Activated T-cell treated with anti-CD3 and anti-CD28 coated beads, Interleukin-2, amount 50 U/mL, for 72 hours (primary cell): ENCODE data around the gene NUMB. TPM values are rescaled to one million over a fixed set of nuclear protein-coding genes. Genes with fewer than 3 reads are reported as not detected.

ENCODE experiments used
- ATAC-seq, 2 donors: fragments of 150-1000 bp; cut with Tn5 transposase; replicated peaks in 1 of 2; 2 replicates each; pipeline ENCODE4 v1.10.0; 2021; ENCODE audit warnings: moderate library complexity in 2 of 2, mild to moderate bottlenecking in 1 of 2
- DNase-seq, 2 donors: peaks; one replicate each; pipeline ENCODE4 v3.0.0; 2021 to 2022; ENCODE audit warnings: mixed read lengths in 1 of 2
- H3K27ac Mint-ChIP-seq: one replicate; pipeline ENCODE4 v1.8.0; 2022; ENCODE audit warnings: mild to moderate bottlenecking, moderate library complexity, mixed read lengths
- H3K27me3 Mint-ChIP-seq: one replicate; pipeline ENCODE4 v1.8.0; 2022; ENCODE audit warnings: low read depth, mixed read lengths
- H3K36me3 Mint-ChIP-seq, 2 donors: one replicate each; pipeline ENCODE4 v1.8.0; 2022; ENCODE audit warnings: mixed read lengths in 2 of 2, mild to moderate bottlenecking in 1 of 2; ENCODE audit not compliant: insufficient read depth in 2 of 2
- H3K4me1 Mint-ChIP-seq: one replicate; pipeline ENCODE4 v1.8.0; 2022; ENCODE audit warnings: low read depth, mixed read lengths
- H3K4me3 Mint-ChIP-seq, 2 donors: one replicate each; pipeline ENCODE4 v1.8.0; 2022; ENCODE audit warnings: mild to moderate bottlenecking in 2 of 2, mixed read lengths in 2 of 2, moderate library complexity in 2 of 2
- H3K9me3 Mint-ChIP-seq, 2 donors: one replicate each; pipeline ENCODE4 v1.8.0; 2022; ENCODE audit warnings: mixed read lengths in 2 of 2
- total RNA-seq, 2 donors: library from RNA; stranded (reverse); gene quantifications; one replicate each; pipeline ENCODE4 v1.2.3, GENCODE V29; 2022

NUMB gene
- total RNA-seq, 2 donors from 2014 or later, result 63.4 to 66.3 TPM

GRCh38 chr14:73474952-73475351 lies 16.6 kb upstream of the NUMB start:
- Mint-ChIP-seq H3K4me1 (peaks cover 5% of the 10 kb centered on the region), H3K4me3 (no peak overlapping the region), H3K27me3 (peaks cover 4% of the 10 kb centered on the region)

GRCh38 chr14:73472185-73473114 lies 14.1 kb upstream of the NUMB start:
- DNase-seq (no peak), ATAC-seq (peak; percentile 9 to 23)
- Mint-ChIP-seq H3K9me3 (no peaks in the 10 kb centered on the region), H3K27me3 (peaks cover 4% of the 10 kb centered on the region), H3K36me3 (no peaks in the 10 kb centered on the region), H3K4me3 (no peak overlapping the region), H3K4me1 (peaks cover 20% of the 10 kb centered on the region), H3K27ac (no peak overlapping the region)

More at GRCh38 chr14:73474952-73475351, 16.6 kb upstream of the NUMB start:
- H3K27ac Mint-ChIP-seq, result no peak overlapping the region
- ATAC-seq (no peak), DNase-seq (no peak)
- H3K9me3 Mint-ChIP-seq, result no peaks in the 10 kb centered on the region
- H3K36me3 Mint-ChIP-seq, result no peaks in the 10 kb centered on the region

DNA sequence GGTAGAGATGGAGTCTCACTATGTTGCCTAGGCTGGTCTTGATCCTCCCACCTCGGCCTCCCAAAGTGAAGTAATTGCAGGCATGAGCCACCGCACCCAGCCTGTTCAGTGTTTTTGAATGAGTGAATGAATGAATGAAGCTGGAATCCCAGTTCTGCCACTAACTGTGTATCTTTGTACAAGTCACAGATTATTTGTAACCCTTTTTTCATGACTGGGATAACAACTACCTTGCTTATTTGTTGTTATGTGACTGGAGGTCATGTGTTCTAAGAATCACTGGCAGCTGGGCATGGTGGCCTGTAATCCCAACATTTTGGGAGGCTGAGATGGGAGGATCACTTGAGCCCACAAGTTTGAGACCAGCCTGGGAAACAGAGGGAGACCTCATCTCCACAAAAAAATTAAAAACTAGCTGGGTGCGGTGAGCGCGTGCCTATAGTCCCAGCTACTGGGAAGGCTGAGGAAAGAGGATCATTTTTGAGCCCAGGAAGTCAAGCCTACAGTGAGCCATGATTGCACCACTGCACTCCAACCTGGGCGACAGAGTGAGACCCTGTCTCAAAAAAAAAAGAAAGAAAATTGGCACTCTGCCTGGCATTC lies 13.3 kb upstream of the NUMB start:
- no peaks in the 10 kb centered on the region for H3K36me3 Mint-ChIP-seq
- H3K27me3 Mint-ChIP-seq, result peaks cover 4% of the 10 kb centered on the region
- no peak overlapping the region for H3K4me3 Mint-ChIP-seq
- ATAC-seq (no peak), DNase-seq (no peak)
- H3K27ac Mint-ChIP-seq, result no peak overlapping the region
- peaks cover 28% of the 10 kb centered on the region for H3K4me1 Mint-ChIP-seq
- no peaks in the 10 kb centered on the region for H3K9me3 Mint-ChIP-seq

- H3K27ac Mint-ChIP-seq, result no peak overlapping the region
- no peak overlapping the region for H3K4me3 Mint-ChIP-seq
- DNase-seq, result no peak
- peaks cover 52% of the 10 kb centered on the region for H3K4me1 Mint-ChIP-seq
- H3K9me3 Mint-ChIP-seq, result no peaks in the 10 kb centered on the region
- H3K27me3 Mint-ChIP-seq, result no peaks in the 10 kb centered on the region
- ATAC-seq, result no peak
- no peaks in the 10 kb centered on the region for H3K36me3 Mint-ChIP-seq
Measured at GRCh38 chr14:73468828-73469375, 10.6 kb upstream of the NUMB start.

DNA sequence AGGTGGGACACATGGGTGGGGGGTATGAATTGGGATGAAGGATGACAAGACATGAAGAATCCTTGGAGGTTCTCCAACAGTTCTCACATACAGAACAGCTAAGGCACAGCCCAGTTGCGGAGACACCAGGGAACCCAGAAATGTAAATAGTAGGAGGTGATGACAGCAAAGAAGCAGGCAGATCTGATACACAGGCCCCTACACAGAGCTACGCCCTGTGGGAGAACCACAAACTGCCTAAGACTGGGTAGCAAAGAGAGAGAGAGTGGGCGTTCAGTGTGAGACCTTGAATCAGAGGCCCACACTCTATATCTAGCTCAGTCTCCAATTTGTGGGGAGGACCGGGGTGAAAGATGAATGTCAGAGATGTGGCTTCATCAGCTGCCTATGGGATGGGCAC lies 9.5 kb upstream of the NUMB start:
- no peaks in the 10 kb centered on the region for H3K9me3 Mint-ChIP-seq
- DNase-seq, result peak; percentile 66 to 72
- peak overlapping the region; percentile 95 for H3K27ac Mint-ChIP-seq
- H3K27me3 Mint-ChIP-seq, result no peaks in the 10 kb centered on the region
- peak; percentile 80 to 83 for ATAC-seq
- peak overlapping the region; percentile 74 to 83 for H3K4me3 Mint-ChIP-seq
- peaks cover 62% of the 10 kb centered on the region for H3K4me1 Mint-ChIP-seq
- H3K36me3 Mint-ChIP-seq, result peaks cover 0 to 2% of the 10 kb centered on the region in 2 donors

GRCh38 chr14:73467377-73467776 lies 9.0 kb upstream of the NUMB start:
- Mint-ChIP-seq H3K36me3 (peaks cover 0 to 2% of the 10 kb centered on the region in 2 donors), H3K4me3 (peak overlapping the region; percentile 74 to 83), H3K4me1 (peaks cover 67% of the 10 kb centered on the region), H3K27me3 (no peaks in the 10 kb centered on the region), H3K27ac (peak overlapping the region; percentile 95), H3K9me3 (no peaks in the 10 kb centered on the region)
- peak; percentile 61 to 69 for ATAC-seq
- peak; percentile 79 to 81 for DNase-seq

- Mint-ChIP-seq H3K4me3 (peak overlapping the region; percentile 74 to 83), H3K4me1 (peaks cover 70% of the 10 kb centered on the region)
- no peak for ATAC-seq
Measured at GRCh38 chr14:73466861-73467260, 8.5 kb upstream of the NUMB start.

GRCh38 chr14:73465823-73466532 lies 7.6 kb upstream of the NUMB start:
- Mint-ChIP-seq H3K9me3 (no peaks in the 10 kb centered on the region), H3K27ac (peak overlapping the region; percentile 41), H3K4me1 (peaks cover 69% of the 10 kb centered on the region), H3K27me3 (no peaks in the 10 kb centered on the region), H3K36me3 (peaks cover 0 to 2% of the 10 kb centered on the region in 2 donors), H3K4me3 (peak overlapping the region in 1 of 2 donors; percentile 18)
- ATAC-seq (no peak), DNase-seq (no peak)

More at GRCh38 chr14:73466861-73467260, 8.5 kb upstream of the NUMB start:
- Mint-ChIP-seq H3K27ac (peak overlapping the region; percentile 95), H3K27me3 (no peaks in the 10 kb centered on the region), H3K36me3 (peaks cover 0 to 2% of the 10 kb centered on the region in 2 donors), H3K9me3 (no peaks in the 10 kb centered on the region)
- DNase-seq, result no peak

DNA sequence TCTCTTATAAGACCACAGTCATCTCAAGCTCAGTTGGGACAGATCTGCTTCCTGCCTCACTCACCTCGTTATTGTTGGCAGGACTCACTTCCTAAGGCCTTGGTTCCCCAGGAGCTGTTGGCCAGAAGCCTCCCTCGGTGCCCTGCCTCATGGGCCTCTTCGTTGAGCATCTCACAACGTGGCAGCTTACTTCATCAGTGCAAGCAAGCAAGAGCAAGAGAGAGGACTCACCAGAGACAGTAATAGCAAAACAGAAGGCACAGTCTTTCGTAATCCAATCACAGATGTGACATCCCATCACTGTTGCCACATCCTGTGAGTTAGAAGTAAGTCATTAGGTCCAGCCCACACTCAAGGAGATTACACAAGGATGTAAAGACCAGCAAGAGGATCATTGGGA lies 5.1 kb upstream of the NUMB start:
- ATAC-seq (peak; percentile 68 to 72), DNase-seq (peak; percentile 71 to 73)
- peak overlapping the region; percentile 82 for H3K27ac Mint-ChIP-seq
- peaks cover under 1 to 3% of the 10 kb centered on the region in 2 donors for H3K36me3 Mint-ChIP-seq
- peaks cover 84% of the 10 kb centered on the region for H3K4me1 Mint-ChIP-seq
- no peaks in the 10 kb centered on the region for H3K27me3 Mint-ChIP-seq
- peak overlapping the region; percentile 71 to 81 for H3K4me3 Mint-ChIP-seq
- no peaks in the 10 kb centered on the region for H3K9me3 Mint-ChIP-seq

DNA sequence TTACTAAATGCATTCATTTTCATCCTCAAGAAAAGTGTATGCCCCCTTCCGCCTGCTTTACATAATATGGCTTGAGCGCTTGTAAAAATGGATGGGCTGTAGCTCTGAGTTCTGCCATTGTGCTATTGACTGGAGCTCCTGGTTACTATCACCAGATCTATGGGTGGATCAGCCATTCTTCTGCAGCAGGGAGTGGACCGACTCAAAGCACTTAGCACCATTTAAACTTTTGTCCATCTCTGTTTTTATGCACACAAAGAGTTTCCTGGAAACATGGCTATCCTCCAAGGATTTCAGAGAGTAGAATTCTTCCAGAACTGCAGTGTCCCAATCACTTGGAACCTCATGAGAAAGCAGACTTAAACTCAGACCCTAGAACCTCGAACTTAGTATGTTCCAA lies 4.5 kb upstream of the NUMB start:
- Mint-ChIP-seq H3K27ac (no peak overlapping the region), H3K27me3 (no peaks in the 10 kb centered on the region), H3K36me3 (peaks cover 5 to 6% of the 10 kb centered on the region in 2 donors), H3K4me1 (peaks cover 78% of the 10 kb centered on the region), H3K9me3 (no peaks in the 10 kb centered on the region), H3K4me3 (peak overlapping the region in 1 of 2 donors; percentile 81)
- DNase-seq, result no peak
- no peak for ATAC-seq

DNA sequence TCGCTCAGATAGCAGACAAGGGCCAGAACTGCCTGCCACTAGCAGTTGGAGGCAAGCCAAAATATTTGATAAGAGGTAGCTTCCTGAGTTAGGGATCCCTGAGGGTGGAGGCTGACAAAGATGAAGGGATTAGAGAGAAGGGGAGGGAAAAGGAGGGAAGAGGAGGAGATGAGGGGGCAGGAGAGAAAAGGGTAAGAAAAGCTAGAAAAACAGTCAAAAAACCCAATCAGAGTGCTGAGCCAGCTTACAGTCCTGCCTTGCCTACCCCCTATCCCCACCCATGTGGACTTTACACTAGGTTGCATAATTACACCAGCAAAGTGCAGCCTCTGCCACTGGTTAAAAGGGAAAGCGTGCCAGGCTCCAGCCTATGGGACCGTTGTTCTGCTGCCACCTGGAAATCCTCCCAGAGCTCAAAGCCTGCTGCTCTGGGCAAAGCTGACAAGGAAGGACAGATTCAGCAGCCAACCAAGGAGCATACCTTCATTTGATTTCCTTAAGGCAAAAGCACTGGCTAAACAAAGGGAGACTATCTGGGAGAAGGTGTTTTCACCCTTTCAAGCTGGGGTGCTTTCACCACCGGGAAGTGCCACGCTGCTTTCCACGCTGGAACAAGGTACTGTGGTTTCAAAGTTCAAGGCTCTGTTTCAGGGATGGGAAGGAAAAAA lies 3.8 kb upstream of the NUMB start:
- DNase-seq (no peak), ATAC-seq (no peak)
- Mint-ChIP-seq H3K4me1 (peaks cover 77% of the 10 kb centered on the region), H3K9me3 (no peaks in the 10 kb centered on the region), H3K27me3 (no peaks in the 10 kb centered on the region), H3K36me3 (peaks cover 6 to 8% of the 10 kb centered on the region in 2 donors), H3K27ac (no peak overlapping the region), H3K4me3 (peak overlapping the region; percentile 7 to 81)

DNA sequence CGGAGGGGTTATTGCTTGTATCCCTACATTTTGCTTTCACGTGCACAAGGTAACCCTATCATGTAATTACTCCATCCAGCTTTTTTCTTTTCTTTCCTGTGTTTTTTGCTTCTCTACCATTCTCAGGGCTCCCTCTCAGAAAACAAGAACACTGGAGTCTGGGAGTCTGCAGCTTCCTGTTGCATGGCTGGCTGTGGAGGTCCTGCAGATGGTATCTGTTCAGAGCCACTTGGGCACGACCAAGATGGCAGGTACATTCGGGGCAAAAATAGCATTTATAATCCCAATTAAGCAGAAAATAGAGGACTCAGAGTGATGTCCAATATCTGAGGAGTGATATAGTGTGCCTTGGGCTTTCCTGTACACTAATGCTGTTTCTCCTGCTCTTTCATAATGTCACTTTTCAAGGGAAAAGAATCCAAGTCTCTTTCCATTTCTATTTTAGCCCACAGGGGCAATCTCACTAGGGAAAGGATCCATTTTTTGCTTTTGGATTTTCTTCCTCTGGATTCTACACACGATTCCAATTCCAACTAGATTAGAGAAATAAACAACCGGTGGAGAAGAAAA lies 3.2 kb upstream of the NUMB start:
- no peaks in the 10 kb centered on the region for H3K9me3 Mint-ChIP-seq
- peaks cover 6 to 8% of the 10 kb centered on the region in 2 donors for H3K36me3 Mint-ChIP-seq
- DNase-seq (no peak), ATAC-seq (no peak)
- H3K27me3 Mint-ChIP-seq, result no peaks in the 10 kb centered on the region
- peak overlapping the region; percentile 7 to 29 for H3K4me3 Mint-ChIP-seq
- H3K27ac Mint-ChIP-seq, result no peak overlapping the region
- H3K4me1 Mint-ChIP-seq, result peaks cover 77% of the 10 kb centered on the region
